ENCODE results near the gene PRR35.
"Not testable (repeated sequence)": the region's sequence is repeated elsewhere in the genome, so short reads cannot be mapped to it uniquely, and the experiment has no call there.

Gene PRR35

DNA sequence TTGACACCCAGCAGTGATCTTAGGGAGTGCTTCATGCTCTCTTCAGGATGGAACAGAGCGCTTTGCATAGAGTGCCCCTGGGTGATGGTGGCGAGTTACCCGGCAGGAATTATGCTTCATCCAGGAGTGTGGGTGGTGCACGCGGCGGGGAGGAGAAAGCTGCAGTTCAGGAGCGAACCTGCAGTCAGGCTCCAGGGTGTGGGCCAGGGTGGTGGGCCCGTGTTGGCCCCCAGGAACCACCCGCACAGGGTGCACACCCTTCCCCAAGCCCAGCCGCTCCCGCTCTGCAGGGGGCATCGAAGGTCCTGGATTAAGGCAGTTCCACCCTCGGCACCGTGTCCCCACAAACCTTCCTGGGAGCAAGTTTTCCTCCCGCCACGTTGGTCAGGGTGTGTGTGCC is 33.6 kb downstream of the PRR35 start:
- Histone ChIP-seq H3K4me3 (no peak overlapping the region), H3K27ac (no peak overlapping the region)
- TF ChIP-seq, protein P1, sequence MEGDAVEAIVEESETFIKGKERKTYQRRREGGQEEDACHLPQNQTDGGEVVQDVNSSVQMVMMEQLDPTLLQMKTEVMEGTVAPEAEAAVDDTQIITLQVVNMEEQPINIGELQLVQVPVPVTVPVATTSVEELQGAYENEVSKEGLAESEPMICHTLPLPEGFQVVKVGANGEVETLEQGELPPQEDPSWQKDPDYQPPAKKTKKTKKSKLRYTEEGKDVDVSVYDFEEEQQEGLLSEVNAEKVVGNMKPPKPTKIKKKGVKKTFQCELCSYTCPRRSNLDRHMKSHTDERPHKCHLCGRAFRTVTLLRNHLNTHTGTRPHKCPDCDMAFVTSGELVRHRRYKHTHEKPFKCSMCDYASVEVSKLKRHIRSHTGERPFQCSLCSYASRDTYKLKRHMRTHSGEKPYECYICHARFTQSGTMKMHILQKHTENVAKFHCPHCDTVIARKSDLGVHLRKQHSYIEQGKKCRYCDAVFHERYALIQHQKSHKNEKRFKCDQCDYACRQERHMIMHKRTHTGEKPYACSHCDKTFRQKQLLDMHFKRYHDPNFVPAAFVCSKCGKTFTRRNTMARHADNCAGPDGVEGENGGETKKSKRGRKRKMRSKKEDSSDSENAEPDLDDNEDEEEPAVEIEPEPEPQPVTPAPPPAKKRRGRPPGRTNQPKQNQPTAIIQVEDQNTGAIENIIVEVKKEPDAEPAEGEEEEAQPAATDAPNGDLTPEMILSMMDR (IDR thresholded peaks at IDR 0.05), result no peak
- no peak for DNase-seq (ENCODE audit: low spot score)

DNA sequence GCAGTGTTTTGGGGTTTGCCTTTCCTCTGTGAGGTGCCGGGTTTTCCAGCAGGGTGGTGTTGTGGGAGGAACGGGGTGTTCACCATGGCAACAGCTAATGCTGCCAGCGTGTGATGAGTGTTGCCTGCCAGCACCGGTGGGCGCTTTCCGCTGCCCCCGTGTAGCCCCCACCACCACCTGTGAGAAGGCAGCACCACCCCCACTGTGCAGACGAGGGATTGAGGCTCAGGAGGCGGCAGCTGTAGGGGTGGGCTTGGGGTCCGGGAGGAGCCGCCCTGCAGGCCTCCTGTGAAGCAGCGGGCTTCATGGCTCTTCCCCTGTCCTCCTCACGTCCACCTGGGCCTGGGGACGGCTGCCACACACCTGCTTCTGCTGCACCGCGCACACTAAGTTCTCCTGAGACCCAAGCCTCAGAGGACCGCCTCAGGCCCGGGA is 34.9 kb downstream of the PRR35 start:
- Histone ChIP-seq H3K27ac (no peak overlapping the region), H3K4me3 (no peak overlapping the region)
- TF ChIP-seq, protein P1 (IDR thresholded peaks at IDR 0.05), result no peak
- no peak for DNase-seq (ENCODE audit: low spot score)

DNA sequence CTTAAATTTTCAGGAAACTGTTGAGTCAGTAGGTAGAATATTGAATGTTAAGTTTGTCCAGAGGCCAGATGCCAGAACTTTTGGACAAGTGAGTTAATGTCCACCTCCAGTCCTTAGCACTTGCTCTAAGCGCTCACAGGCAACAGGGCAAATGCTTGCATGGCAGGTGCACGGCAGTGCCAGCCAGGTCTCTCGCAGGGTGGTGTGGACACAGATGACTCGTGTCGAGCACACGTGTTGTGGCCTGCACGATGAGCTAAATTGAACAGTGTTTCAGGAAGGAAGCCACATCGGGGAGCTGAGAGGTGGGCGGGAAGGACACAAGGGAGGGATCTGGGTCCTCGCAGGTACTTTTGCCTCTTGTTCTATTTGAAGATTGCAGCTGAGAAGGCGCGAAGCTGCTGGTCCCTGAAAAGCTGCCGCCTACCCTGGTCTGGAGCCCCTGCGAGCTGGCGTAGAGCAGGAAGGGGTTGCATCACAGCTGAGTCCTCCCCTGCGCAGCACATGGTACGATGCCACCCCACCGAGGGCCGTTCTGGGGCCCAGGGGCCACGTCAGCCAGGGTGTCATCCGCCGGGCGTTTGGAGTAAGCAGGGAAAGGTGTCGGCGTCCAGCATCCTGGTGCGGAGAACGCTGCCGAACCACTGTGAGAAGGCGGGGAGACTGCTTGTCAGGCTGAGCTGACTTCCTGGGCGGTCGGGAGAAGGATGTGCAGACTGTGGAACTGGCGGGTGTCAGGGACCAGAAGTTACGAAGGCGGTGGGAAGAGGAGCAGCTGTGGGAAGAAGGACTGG is 35.9 kb downstream of the PRR35 start:
- no peak overlapping the region for H3K27ac ChIP-seq
- TF ChIP-seq, protein P1 (IDR thresholded peaks at IDR 0.05), result no peak

DNA sequence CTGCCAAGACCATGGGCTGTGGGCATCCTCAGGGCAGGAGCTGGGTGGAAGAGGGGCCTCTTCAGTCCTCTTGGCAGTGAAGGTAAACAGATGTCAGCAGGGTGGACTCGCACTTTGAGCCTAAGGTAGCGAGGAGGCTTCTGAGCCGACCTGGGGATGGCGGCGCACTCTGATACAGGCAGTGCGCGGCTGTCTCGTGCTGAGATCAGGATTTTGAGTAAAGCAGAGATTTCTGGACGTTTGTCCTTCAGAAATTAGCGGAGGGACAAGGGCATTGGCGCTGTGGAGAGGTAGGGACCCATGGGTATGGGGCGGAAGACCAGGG is 36.5 kb downstream of the PRR35 start:
- H3K4me3 ChIP-seq, result no peak overlapping the region

More for the DNA sequence above, 35.9 kb downstream of the PRR35 start:
- H3K4me3 ChIP-seq, result no peak overlapping the region
- no peak for DNase-seq (ENCODE audit: low spot score)

DNA sequence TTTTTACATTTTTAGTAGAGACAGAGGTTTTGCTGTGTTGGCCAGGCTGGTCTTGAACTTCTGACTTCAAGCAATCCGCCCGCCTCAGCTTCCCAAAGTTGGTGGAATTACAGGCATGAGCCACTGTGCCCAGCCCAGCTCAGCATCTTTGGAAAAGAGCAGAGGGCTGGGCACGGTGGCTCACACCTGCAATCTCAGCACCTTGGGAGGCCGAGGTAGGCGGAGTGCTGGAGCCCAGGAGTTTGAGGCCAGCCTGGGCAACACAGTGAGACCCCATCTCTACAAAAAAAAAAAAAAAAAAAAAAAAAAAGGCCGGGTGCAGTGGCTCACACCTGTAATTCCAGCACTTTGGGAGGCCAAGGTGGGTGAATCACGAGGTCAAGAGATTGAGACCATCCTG is 37.5 kb downstream of the PRR35 start:
- H3K27ac ChIP-seq; DNase-seq (ENCODE audit: low spot score); H3K4me3 ChIP-seq: not testable (repeated sequence)

More for the DNA sequence above, 36.5 kb downstream of the PRR35 start:
- TF ChIP-seq, protein P1 (IDR thresholded peaks at IDR 0.05), result no peak
- DNase-seq (ENCODE audit: low spot score), result no peak
- no peak overlapping the region for H3K27ac ChIP-seq

DNA sequence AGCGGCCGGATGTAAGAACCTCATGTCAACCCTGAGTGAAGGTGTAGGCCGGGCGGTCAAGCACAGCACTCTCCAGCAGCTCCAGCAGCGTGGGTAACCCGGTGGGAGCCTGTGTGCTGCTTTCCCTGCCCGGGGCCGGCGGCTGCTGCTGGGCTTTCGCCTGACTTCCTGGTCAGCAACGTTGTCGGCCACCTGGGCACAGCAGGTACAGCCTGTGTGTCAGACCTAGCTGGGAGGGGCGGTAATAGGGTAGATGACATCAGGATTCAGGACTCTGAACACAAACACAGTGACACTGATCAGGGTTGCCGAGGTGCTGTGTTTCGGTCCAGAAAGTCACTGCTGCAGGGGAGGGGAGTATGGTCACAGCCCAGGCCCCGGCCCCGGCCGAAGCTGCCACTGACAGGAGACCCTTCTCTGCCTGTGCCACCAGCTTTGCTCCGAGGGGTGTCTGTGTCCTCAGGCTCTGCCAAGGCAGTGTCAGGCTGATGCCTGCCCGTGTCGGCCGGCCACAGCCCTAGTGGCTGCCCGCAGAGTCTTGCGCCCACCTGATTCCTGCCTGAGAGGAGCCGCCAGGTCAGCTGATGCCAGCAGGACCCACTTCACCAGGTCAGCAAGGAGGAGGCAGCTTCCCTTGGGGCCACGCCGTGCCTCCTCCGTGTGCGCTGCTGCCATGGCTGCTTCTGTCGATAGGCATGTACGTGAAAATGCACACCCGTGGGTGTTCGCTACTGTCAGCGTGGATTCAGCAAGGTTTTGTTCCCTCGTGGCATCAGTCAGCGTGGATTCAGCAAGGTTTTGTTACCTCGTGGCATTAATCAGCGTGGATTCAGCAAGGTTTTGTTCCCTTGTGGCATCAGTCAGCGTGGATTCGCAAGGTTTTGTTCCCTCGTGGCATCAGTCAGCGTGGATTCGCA is 38.9 kb downstream of the PRR35 start:
- no peak overlapping the region for H3K27ac ChIP-seq
- TF ChIP-seq, protein P1 (IDR thresholded peaks at IDR 0.05), result no peak
- no peak overlapping the region for H3K4me3 ChIP-seq
- DNase-seq (ENCODE audit: low spot score), result no peak

DNA sequence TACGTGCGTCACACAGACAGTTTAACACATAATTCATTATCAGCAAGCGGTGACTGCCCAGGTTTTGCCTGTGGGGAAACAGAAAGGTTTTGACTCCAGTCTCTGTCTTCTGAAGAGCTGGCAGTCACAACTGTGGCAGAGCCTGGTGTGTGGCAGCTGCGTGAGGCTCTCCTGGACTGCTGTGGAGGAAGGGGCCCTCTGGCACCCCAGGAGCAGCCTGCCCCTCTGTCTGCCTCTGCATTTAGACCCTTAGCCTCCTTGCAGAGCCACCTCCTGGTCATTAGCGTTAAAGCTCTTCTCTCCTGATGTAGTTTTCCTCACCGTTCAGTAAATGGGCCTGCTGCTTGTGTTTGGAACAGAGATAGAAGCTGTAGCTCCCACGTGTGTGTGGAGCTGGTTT is 40.6 kb downstream of the PRR35 start:
- H3K27ac ChIP-seq, result no peak overlapping the region
- TF ChIP-seq, protein P1 (IDR thresholded peaks at IDR 0.05), result no peak
- DNase-seq (ENCODE audit: low spot score), result no peak
- H3K4me3 ChIP-seq, result no peak overlapping the region

All from coronary artery (tissue), 2 donors.